ENCODE results near the gene GSKIP.
A peak's percentile ranks its signal among the peaks of the same experiment; 100 is the strongest.

GSKIP gene

DNA sequence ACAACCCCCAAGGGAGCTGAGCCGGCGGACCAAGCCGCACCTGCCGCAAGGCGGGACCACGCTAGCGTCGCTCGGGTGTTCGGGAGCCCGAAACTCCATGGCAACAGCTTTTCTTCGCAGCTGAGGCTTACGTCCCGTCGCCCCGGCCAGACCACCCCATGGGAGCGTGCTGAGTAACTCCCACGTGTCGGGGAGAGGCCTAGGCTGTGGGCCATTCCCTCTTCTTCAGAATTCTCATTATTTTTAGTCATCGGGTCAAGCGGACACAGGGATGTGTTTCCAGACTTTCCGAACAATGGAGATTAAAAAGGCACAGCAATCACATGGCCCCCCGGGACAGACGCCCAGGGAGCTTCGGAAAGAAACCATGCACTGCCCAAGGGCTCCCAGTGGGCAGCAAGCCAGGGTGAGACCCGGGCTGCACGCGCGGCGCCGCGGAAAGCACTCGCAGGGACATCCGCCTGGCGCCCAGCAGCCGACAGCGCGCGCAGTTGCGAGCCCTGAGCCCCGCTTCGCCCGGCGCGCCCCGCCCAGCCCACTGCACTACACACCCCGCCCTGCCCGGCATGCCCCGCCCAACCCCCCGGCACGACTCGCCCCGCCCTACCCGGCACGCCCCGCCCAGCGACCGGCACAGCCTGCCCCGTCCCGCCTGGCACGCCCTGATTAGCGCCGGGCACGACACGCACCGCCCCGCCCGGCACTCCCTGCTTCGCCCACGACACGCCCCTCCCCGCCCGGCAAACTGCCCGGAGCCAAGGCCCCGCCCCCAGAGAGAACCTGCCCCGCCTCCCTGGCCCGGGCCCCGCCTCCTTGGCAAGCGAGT lies 28.2 kb downstream of the GSKIP start (continued):
- no peak for TF ChIP-seq ZNF19 (tag by site-specific recombination; IDR thresholded peaks at IDR 0.05; ENCODE audit: low read depth)
- TF ChIP-seq ZNF112 (tag by site-specific recombination; IDR thresholded peaks at IDR 0.05), result no peak
- TF ChIP-seq ZNF510 (tag by site-specific recombination; IDR thresholded peaks at IDR 0.05; ENCODE audit: insufficient replicate concordance), result no peak
- peak; percentile 72; the same call in 1 of the 2 replicates for TF ChIP-seq ZXDB (tag by site-specific recombination; IDR thresholded peaks at IDR 0.05)
- TF ChIP-seq ZNF610 (tag by site-specific recombination; IDR thresholded peaks at IDR 0.05; ENCODE audit: borderline replicate concordance), result no peak
- no peak for TF ChIP-seq ZNF658 (tag by site-specific recombination; IDR thresholded peaks at IDR 0.05)
- no peak for TF ChIP-seq ZNF266 (tag by site-specific recombination; IDR thresholded peaks at IDR 0.05; ENCODE audit: low read depth)
- no peak for TF ChIP-seq ZNF704 (tag by site-specific recombination; IDR thresholded peaks at IDR 0.05)
- no peak for TF ChIP-seq GLI4 (tag by site-specific recombination; IDR thresholded peaks at IDR 0.05)
- 0 out of 2 replicates have a peak, but pooled peaks have one; percentile 25 for TF ChIP-seq ZNF37A (tag by site-specific recombination; IDR thresholded peaks at IDR 0.05)
- TF ChIP-seq, protein P1, sequence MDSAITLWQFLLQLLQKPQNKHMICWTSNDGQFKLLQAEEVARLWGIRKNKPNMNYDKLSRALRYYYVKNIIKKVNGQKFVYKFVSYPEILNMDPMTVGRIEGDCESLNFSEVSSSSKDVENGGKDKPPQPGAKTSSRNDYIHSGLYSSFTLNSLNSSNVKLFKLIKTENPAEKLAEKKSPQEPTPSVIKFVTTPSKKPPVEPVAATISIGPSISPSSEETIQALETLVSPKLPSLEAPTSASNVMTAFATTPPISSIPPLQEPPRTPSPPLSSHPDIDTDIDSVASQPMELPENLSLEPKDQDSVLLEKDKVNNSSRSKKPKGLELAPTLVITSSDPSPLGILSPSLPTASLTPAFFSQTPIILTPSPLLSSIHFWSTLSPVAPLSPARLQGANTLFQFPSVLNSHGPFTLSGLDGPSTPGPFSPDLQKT (IDR thresholded peaks at IDR 0.05; ENCODE audit: borderline replicate concordance, low read depth, low read length), result no peak
- TF ChIP-seq MZF1 (tag by site-specific recombination; IDR thresholded peaks at IDR 0.05; ENCODE audit: borderline replicate concordance), result no peak
- no peak for TF ChIP-seq ZNF175 (tag by site-specific recombination; IDR thresholded peaks at IDR 0.05)
- TF ChIP-seq ZFP41 (tag by site-specific recombination; IDR thresholded peaks at IDR 0.05; ENCODE audit: borderline replicate concordance), result no peak
- no peak for TF ChIP-seq ZNF621 (tag by site-specific recombination; IDR thresholded peaks at IDR 0.05)
- no peak for TF ChIP-seq ZNF426 (tag by site-specific recombination; IDR thresholded peaks at IDR 0.05)
- TF ChIP-seq ZNF701 (tag by site-specific recombination; IDR thresholded peaks at IDR 0.05), result no peak
- TF ChIP-seq ZNF223 (tag by site-specific recombination; IDR thresholded peaks at IDR 0.05), result no peak
- TF ChIP-seq BCL11B (tag by site-specific recombination; IDR thresholded peaks at IDR 0.05; ENCODE audit: low read depth), result no peak
- TF ChIP-seq ZNF830 (tag by site-specific recombination; IDR thresholded peaks at IDR 0.05; ENCODE audit: low read depth), result no peak
- TF ChIP-seq ZNF513 (tag by site-specific recombination; IDR thresholded peaks at IDR 0.05), result no peak
- TF ChIP-seq ZNF221 (tag by site-specific recombination; IDR thresholded peaks at IDR 0.05; ENCODE audit: borderline replicate concordance), result no peak
- no peak for TF ChIP-seq SALL2 (tag by site-specific recombination; IDR thresholded peaks at IDR 0.05; ENCODE audit: borderline replicate concordance)
- no peak for TF ChIP-seq BCL11A (tag by site-specific recombination; IDR thresholded peaks at IDR 0.05; ENCODE audit: low read depth)
- peak; percentile 41; the same call in 1 of the 2 replicates for TF ChIP-seq ZNF629 (tag by site-specific recombination; IDR thresholded peaks at IDR 0.05)
- no peak for TF ChIP-seq ZNF677 (tag by site-specific recombination; IDR thresholded peaks at IDR 0.05)
- TF ChIP-seq ZNF302 (tag by site-specific recombination; IDR thresholded peaks at IDR 0.05; ENCODE audit: low read depth), result no peak
- TF ChIP-seq ZNF514 (tag by site-specific recombination; IDR thresholded peaks at IDR 0.05), result no peak
- peak; percentile 84; the same call in 1 of the 2 replicates for TF ChIP-seq ZNF501 (tag by site-specific recombination; IDR thresholded peaks at IDR 0.05)
- TF ChIP-seq ZNF2 (tag by site-specific recombination; IDR thresholded peaks at IDR 0.05), result peak; percentile 63
- TF ChIP-seq ZNF280D (tag by site-specific recombination; IDR thresholded peaks at IDR 0.05), result no peak
- TF ChIP-seq OSR2 (tag by site-specific recombination; IDR thresholded peaks at IDR 0.05), result no peak
- peak; percentile 19; the same call in 1 of the 2 replicates for TF ChIP-seq EGR2 (tag by site-specific recombination; IDR thresholded peaks at IDR 0.05; ENCODE audit: low read depth)
- TF ChIP-seq ZNF664 (tag by site-specific recombination; IDR thresholded peaks at IDR 0.05), result no peak
- TF ChIP-seq FEZF1 (tag by site-specific recombination; IDR thresholded peaks at IDR 0.05), result no peak
